ENCODE measurements around the gene ALPG.

DNA sequence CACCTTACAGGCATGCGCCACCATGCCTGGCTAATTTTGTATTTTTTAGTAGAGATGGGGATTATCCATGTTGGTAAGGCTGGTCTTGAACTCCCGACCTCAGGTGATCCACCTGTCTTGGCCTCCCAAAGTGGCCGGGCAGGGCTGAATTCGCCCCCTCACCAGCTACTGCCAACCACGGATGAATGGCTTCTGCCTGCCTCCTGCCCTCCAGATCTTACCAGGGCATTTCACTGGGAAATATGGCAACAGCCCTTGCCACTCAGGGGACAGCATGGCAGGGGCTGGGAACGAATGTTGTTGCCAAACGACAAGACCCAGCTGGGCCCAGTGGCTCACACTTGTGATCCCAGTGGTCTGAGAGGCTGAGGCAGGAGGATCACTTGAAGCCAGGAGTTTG, 29.9 kb upstream of the ALPG start:
- TF ChIP-seq SP1 (CRISPR knock-in tag; IDR thresholded peaks at IDR 0.05) (no peak), KLF13 (tag; IDR thresholded peaks at IDR 0.05; ENCODE audit: borderline replicate concordance, low read depth) (no peak), ZSCAN32 (CRISPR knock-in tag; IDR thresholded peaks at IDR 0.05) (no peak), POLR2B (IDR thresholded peaks at IDR 0.05; ENCODE audit: low read depth, partially characterized antibody) (no peak), ELF1 (tag; IDR thresholded peaks at IDR 0.05) (no peak), MTA2 (IDR thresholded peaks at IDR 0.05; ENCODE audit: low read depth) (no peak)
- TF ChIP-seq, protein P1, sequence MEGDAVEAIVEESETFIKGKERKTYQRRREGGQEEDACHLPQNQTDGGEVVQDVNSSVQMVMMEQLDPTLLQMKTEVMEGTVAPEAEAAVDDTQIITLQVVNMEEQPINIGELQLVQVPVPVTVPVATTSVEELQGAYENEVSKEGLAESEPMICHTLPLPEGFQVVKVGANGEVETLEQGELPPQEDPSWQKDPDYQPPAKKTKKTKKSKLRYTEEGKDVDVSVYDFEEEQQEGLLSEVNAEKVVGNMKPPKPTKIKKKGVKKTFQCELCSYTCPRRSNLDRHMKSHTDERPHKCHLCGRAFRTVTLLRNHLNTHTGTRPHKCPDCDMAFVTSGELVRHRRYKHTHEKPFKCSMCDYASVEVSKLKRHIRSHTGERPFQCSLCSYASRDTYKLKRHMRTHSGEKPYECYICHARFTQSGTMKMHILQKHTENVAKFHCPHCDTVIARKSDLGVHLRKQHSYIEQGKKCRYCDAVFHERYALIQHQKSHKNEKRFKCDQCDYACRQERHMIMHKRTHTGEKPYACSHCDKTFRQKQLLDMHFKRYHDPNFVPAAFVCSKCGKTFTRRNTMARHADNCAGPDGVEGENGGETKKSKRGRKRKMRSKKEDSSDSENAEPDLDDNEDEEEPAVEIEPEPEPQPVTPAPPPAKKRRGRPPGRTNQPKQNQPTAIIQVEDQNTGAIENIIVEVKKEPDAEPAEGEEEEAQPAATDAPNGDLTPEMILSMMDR (IDR thresholded peaks at IDR 0.05 in 2 of 3, conservative IDR thresholded peaks at IDR 0.05 in 1 of 3; ENCODE audit: insufficient read depth in 2 of 3, low read depth in 1 of 3, low read length in 3 of 3), result no peak
- TF ChIP-seq, protein P2, sequence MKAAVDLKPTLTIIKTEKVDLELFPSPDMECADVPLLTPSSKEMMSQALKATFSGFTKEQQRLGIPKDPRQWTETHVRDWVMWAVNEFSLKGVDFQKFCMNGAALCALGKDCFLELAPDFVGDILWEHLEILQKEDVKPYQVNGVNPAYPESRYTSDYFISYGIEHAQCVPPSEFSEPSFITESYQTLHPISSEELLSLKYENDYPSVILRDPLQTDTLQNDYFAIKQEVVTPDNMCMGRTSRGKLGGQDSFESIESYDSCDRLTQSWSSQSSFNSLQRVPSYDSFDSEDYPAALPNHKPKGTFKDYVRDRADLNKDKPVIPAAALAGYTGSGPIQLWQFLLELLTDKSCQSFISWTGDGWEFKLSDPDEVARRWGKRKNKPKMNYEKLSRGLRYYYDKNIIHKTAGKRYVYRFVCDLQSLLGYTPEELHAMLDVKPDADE (conservative IDR thresholded peaks at IDR 0.05; ENCODE audit: control insufficient read depth, low read depth, low read length), result no peak
